Kidney epithelial cell (primary cell): ENCODE results near the gene PHLPP1. TPM values are rescaled to one million over a fixed set of nuclear protein-coding genes. Genes with fewer than 3 reads are reported as not detected.

Experiments used
- DNase-seq: peaks from one replicate; pipeline ENCODE4 v3.0.0-alpha.2; 2010; ENCODE audit warnings: low read depth
- H3K27me3 ChIP-seq: 2 replicates; pipeline ENCODE4 v1.6.0; 2011; ENCODE audit warnings: low read length; ENCODE audit not compliant: control insufficient read depth, insufficient read depth
- H3K36me3 ChIP-seq: 2 replicates; pipeline ENCODE4 v1.5.1; 2011; ENCODE audit warnings: low read length; ENCODE audit not compliant: control insufficient read depth, insufficient read depth
- H3K4me3 ChIP-seq: 2 replicates; pipeline ENCODE4 v1.5.1; 2011; ENCODE audit warnings: low read depth, mild to moderate bottlenecking, control low read depth, low read length
- CTCF ChIP-seq: IDR thresholded peaks from 2 replicates; pipeline ENCODE4 v1.5.1; 2011; ENCODE audit warnings: mild to moderate bottlenecking, moderate library complexity, low read length, control low read depth, inconsistent platforms; ENCODE audit not compliant: insufficient read depth, poor library complexity, severe bottlenecking
- total RNA-seq: library from RNA; depleted of rRNA; stranded (reverse); fragments of >200 nt; gene quantifications from 2 replicates; pipeline ENCODE4 v1.2.3, GENCODE V29; 2015

PHLPP1 gene
- total RNA-seq, 1 donor from 2014 or later, result 4.4 TPM

DNA sequence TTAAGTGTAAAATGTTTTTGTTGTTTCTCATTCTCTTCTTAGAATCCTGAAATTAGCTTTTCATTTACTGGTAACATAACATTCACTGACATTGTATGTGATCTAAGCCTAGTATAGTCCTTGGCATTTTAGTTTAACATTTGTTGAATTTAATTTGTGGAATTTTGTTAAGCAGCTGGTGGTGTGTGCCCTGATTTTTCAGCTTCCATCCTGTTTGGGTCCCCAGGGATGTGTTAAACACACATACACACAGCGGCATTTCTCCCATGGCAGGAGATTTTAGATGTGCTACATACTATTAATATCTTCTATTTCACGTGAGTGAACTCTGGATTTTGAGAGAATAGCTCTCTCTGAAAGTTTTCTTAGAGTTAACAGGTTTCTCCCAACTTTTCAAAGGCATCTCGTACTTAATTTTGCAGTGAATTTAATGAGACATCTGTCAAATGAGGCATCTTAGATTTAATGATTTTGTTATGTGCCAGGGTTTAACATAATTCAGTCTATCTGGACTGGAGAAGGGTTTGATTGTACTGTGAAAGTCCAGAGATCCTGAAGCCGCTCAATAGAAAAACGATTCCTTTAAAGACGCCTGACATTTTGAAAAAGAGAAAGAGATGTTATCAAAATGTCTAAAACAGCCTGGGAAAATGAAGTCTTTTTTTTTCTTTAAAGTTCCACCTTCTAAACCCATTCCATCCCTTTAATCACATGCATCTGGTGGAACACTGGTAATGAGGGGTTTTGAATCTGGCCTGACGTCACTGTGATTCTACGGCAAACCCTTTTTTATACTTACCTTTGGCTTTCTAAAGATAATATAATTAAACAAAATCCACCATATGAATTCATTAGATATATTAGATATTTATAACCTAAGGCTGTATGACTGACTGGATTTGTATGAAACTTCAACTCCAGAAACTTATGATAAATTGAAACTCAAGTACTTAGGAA is 6.8 kb downstream of the PHLPP1 start:
- no peak overlapping the region for H3K4me3 ChIP-seq
- no peak for TF ChIP-seq CTCF
- no peaks in the 10 kb centered on the region for H3K27me3 ChIP-seq
- H3K36me3 ChIP-seq, result no peaks in the 10 kb centered on the region
- no peak for DNase-seq

DNA sequence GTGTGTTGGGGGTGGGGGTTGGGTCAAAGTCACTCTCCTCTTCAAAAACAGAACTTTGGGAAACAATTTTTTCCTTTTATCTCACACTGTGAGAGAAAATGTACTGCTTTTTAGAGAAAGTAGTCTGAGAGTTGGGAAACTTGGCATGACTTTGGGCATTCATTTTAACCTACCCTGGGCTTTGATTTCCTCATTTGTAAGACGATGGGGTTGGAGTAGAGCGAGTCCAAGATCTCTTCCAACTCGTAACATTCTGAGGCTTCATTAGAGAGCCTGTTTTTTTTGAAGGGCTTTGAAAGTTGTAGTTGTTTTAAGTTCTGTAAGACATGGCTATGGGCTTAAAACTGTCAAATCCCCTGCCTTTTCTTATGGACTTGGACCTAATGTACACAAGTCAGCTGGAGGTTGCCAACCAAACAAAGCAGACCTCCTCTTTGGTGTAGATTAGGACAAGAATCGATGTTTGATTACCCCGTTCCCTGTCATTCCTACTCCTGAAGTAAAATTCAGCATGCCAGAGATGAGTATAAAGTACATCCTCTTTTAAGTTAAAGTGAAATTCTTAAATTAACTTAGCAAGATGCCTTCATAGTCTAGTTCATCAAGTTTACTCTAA is 8.4 kb downstream of the PHLPP1 start:
- TF ChIP-seq CTCF, result no peak
- H3K4me3 ChIP-seq, result no peak overlapping the region
- DNase-seq, result no peak

DNA sequence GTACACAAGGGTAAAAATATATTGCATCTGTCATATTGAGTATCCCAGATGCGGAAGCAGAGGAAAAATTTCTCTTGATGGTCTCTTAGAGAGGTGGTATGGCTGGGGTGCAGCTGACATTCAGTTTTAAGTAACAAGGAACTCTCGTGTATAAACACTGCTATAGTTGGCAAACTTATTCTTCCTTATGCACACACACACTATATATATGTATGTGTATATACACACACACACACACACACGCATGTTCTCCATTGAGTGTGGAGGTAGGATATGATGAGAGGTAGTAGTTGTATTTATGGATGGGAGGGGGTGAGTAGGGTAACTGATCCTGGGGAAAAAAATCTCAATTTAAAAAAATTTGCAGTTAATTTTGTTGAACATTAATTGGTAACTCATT is 10.6 kb downstream of the PHLPP1 start:
- Histone ChIP-seq H3K36me3 (no peaks in the 10 kb centered on the region), H3K4me3 (no peak overlapping the region), H3K27me3 (no peaks in the 10 kb centered on the region)
- DNase-seq, result no peak
- no peak for TF ChIP-seq CTCF

More for the DNA sequence above, 8.4 kb downstream of the PHLPP1 start:
- H3K27me3 ChIP-seq, result no peaks in the 10 kb centered on the region
- H3K36me3 ChIP-seq, result no peaks in the 10 kb centered on the region

- TF ChIP-seq CTCF, result no peak
- Histone ChIP-seq H3K27me3 (no peaks in the 10 kb centered on the region), H3K4me3 (no peak overlapping the region), H3K36me3 (no peaks in the 10 kb centered on the region)
- no peak for DNase-seq
These were observed 12.9 kb downstream of the PHLPP1 start for GRCh38 chr18:62728254-62728653.

DNA sequence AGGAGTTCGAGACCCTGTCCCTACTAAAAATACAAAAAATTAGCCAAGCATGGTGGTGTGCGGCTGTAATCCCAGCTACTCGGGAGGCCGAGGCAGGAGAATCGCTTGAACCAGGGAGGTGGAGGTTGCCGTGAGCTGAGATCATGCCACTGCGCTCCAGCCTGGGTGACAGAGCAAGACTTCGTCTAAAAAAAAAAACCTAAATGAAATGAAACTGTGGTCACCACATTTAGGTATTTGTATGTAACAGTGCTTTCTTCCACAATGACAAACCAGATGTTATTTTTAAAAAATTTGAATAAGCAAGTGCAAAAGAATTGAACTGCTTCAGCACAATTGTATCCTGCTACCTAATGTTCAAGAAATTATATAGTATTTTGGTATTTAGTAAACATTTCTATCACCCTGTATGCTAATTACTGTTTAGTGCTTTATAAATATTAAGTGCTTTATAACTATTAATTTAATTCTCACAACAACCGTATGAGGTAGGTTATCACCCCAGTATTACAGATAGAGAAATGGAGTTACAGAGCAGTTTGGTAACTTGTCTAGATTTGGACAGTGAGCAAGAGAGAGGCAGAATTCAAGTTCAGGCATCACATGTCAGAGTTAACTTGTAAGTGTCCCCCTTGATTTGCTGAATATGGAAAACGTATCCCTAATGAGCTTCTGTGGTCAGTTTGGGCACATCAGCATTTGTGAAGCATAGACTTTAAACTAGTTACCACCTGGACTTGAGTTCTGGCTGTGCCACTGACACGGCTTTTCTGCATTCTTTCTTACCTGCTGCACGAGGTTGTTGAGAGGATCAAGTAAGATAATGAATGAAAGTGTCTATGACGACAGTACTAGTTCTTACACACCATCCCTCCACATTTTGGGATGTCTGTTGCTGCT is 14.4 kb downstream of the PHLPP1 start:
- H3K27me3 ChIP-seq, result no peaks in the 10 kb centered on the region

More for the DNA sequence above, 14.4 kb downstream of the PHLPP1 start:
- DNase-seq, result no peak
- no peak for TF ChIP-seq CTCF
- no peaks in the 10 kb centered on the region for H3K36me3 ChIP-seq
- no peak overlapping the region for H3K4me3 ChIP-seq
